Left lobe of liver (tissue), 2 donors: ENCODE data around the gene SLC22A1. TPM values are rescaled to one million over a fixed set of nuclear protein-coding genes. Genes with fewer than 3 reads are reported as not detected.

Experiments
- ATAC-seq: fragments of 200-7000 bp; cut with Tn5 transposase; one replicate; pipeline ENCODE4 v1.9.1; 2020; ENCODE audit warnings: mild to moderate bottlenecking, moderate library complexity
- DNase-seq: peaks from one replicate; pipeline ENCODE4 v3.0.0-alpha.2; 2020; ENCODE audit warnings: low spot score
- total RNA-seq: library from RNA; stranded (reverse); gene quantifications from one replicate; pipeline ENCODE4 v1.2.1, GENCODE V29; 2021
- donor health status: DM: no; HTN: no; CAD: no; lungs with moderate emphysema.
- donor health status: DM: no; HTN: yes; CAD: no.

SLC22A1 gene
- total RNA-seq, 1 donor from 2014 or later = 1,378 TPM

GRCh38 chr6:160167604-160168399 lies 46.2 kb downstream of the SLC22A1 start:
- ATAC-seq (no peak), DNase-seq (no peak)

GRCh38 chr6:160170018-160170680 lies 48.5 kb downstream of the SLC22A1 start:
- ATAC-seq (no peak), DNase-seq (no peak)

- DNase-seq = no peak
- ATAC-seq = no peak
Measured at GRCh38 chr6:160172704-160173103, 51.1 kb downstream of the SLC22A1 start.

GRCh38 chr6:160173806-160174527 lies 52.4 kb downstream of the SLC22A1 start:
- DNase-seq (no peak), ATAC-seq (no peak)

GRCh38 chr6:160174681-160175080 lies 53.1 kb downstream of the SLC22A1 start:
- DNase-seq = no peak

GRCh38 chr6:160177220-160177619 lies 55.6 kb downstream of the SLC22A1 start:
- DNase-seq (no peak), ATAC-seq (no peak)

More at GRCh38 chr6:160174681-160175080, 53.1 kb downstream of the SLC22A1 start:
- no peak for ATAC-seq

- ATAC-seq (no peak), DNase-seq (no peak)
Measured at GRCh38 chr6:160178271-160178670, 56.7 kb downstream of the SLC22A1 start.

GRCh38 chr6:160180706-160181105 lies 59.1 kb downstream of the SLC22A1 start:
- DNase-seq (no peak), ATAC-seq (no peak)

- no peak for ATAC-seq
- no peak for DNase-seq
Measured at GRCh38 chr6:160188773-160189172, 67.2 kb downstream of the SLC22A1 start.

GRCh38 chr6:160190081-160190480 lies 68.5 kb downstream of the SLC22A1 start:
- no peak for ATAC-seq

GRCh38 chr6:160190973-160191372 lies 69.4 kb downstream of the SLC22A1 start:
- no peak for ATAC-seq
- DNase-seq = no peak

More at GRCh38 chr6:160190081-160190480, 68.5 kb downstream of the SLC22A1 start:
- no peak for DNase-seq

GRCh38 chr6:160192840-160193239 lies 71.2 kb downstream of the SLC22A1 start:
- DNase-seq = no peak
- no peak for ATAC-seq

GRCh38 chr6:160194808-160195207 lies 73.2 kb downstream of the SLC22A1 start:
- ATAC-seq = no peak
- no peak for DNase-seq

GRCh38 chr6:160197662-160198061 lies 76.0 kb downstream of the SLC22A1 start:
- ATAC-seq = no peak
- DNase-seq = no peak

- no peak for DNase-seq
- peak; percentile 97 for ATAC-seq
Measured at GRCh38 chr6:160198606-160199211, 77.1 kb downstream of the SLC22A1 start.

GRCh38 chr6:160201061-160201460 lies 79.4 kb downstream of the SLC22A1 start:
- DNase-seq (no peak), ATAC-seq (no peak)

GRCh38 chr6:160202411-160202810 lies 80.8 kb downstream of the SLC22A1 start:
- DNase-seq = no peak
- no peak for ATAC-seq

- DNase-seq (no peak), ATAC-seq (no peak)
Measured at GRCh38 chr6:160203076-160203475, 81.5 kb downstream of the SLC22A1 start.

- DNase-seq = no peak
- ATAC-seq = no peak
Measured at GRCh38 chr6:160203522-160203921, 81.9 kb downstream of the SLC22A1 start.

GRCh38 chr6:160203953-160204352 lies 82.3 kb downstream of the SLC22A1 start:
- DNase-seq = no peak
- ATAC-seq = no peak

- ATAC-seq = no peak
- DNase-seq = no peak
Measured at GRCh38 chr6:160204710-160205109, 83.1 kb downstream of the SLC22A1 start.
